ENCODE measurements around the gene C1orf35.

C1orf35 gene

DNA sequence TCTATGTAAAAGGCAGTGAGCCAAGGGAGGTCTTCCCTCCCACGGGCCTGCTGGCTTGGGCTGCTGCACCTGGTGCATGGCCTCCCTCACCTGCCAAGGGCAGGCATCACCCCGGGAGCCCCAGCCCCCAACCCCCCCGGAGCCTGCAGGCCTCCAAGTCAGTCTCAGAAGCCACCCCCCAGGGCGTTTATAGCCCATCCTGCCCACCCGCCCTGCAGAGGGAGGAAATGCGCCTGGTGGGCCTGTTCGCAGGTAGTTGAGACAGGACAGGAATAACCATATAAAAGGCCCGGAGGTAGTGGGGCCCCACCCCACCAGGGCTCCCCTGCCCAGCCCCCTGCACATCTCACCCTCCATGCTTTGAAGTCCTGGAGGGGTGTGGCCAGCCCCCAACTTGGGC lies 38.8 kb downstream of the C1orf35 start:
- DNase-seq (ENCODE audit: low read depth in 1 of 2, low spot score in 1 of 2), result no peak

- DNase-seq (ENCODE audit: low read depth in 1 of 2, low spot score in 1 of 2), result no peak
Measured at GRCh38 chr1:228063251-228064191, 39.6 kb downstream of the C1orf35 start.

GRCh38 chr1:228062812-228063211 lies 40.3 kb downstream of the C1orf35 start:
- DNase-seq (ENCODE audit: low read depth in 1 of 2, low spot score in 1 of 2), result no peak

- DNase-seq (ENCODE audit: low read depth in 1 of 2, low spot score in 1 of 2), result no peak
Measured at GRCh38 chr1:228062085-228062791, 40.9 kb downstream of the C1orf35 start.

DNA sequence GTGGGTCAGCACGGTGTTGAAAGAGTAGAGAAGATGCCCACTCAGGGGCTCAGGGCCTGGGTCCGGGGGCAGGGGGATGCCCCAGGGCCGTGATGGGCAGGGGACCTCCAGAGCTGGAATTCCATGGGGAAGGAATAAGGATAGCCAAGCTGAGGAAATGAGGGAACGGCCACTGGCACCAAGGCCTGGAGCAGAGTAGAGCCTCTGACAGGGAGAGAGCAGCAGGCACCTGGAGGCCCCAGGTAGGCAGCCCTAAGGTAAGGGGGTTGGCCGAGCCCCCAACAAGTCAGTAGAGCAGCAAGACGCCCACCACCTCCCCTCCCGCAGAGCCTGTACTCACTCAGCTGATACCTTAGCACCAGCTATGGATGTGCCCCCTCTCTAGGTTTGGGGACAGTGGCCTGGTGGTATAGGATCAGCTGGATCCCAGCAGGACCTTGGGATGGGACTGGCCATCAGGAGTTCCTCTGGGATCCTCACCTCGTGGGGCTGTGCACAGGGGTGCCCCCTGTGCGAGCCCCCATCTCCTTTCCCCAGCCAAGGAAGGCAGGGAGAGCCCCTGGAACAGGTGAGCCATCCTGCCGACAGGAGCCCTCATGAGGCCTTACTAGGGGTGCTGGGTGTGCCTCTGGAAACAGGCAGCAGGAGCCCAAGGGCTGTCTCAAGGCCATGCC lies 41.6 kb downstream of the C1orf35 start:
- DNase-seq (ENCODE audit: low read depth in 1 of 2, low spot score in 1 of 2), result no peak

GRCh38 chr1:228060458-228061190 lies 42.5 kb downstream of the C1orf35 start:
- DNase-seq (ENCODE audit: low read depth in 1 of 2, low spot score in 1 of 2), result no peak

GRCh38 chr1:228059634-228060457 lies 43.3 kb downstream of the C1orf35 start:
- DNase-seq (ENCODE audit: low read depth in 1 of 2, low spot score in 1 of 2), result peak; percentile 31 to 47

GRCh38 chr1:228058949-228059633 lies 44.0 kb downstream of the C1orf35 start:
- no peak for DNase-seq (ENCODE audit: low read depth in 1 of 2, low spot score in 1 of 2)

DNA sequence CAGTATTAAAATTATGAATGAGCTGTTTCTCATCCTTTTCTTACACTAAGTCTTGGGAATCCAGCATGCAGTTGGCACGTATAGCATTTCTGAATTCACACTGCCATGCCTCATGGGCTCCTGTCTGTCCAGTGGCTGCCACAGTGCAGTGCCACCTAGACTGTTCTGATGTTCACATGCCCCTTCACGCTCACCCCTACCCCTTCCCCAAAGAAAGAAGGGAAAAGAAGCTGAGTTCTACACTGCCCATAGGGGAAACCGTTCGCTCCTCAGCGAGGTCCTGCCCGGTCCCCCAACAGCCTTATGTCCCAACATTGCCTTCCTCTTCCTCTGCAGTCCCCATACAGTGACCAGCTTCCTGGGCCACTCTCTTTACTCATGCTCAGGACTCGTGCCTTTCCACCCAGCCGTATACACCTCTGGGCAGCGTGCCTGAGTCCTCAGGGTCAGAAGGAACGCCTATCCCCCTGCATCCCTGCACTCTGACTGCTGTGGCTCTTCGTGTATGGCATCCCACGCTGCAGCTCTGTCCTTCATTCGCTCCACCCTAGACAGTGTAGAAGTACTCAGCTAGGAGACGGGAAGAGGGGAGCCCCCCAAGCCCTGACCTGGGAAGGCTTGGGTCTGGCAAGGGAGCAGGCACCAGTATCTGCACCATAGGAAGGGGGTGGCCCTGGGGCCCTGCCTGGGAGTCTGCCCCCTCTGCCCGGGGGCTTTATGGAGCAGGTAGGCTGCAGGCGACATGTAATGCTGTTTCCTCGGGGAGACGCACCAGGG lies 44.8 kb downstream of the C1orf35 start:
- no peak for DNase-seq (ENCODE audit: low read depth in 1 of 2, low spot score in 1 of 2)

Measured in stimulated activated CD4-positive, alpha-beta T cell treated with anti-CD3 and anti-CD28 coated beads, Interleukin-15, amount 100 ng/mL, for 1 hour (primary cell).